Muscle of leg (tissue), 11 donors: ENCODE measurements around the gene BRI3. TPM values are rescaled to one million over a fixed set of nuclear protein-coding genes. Genes with fewer than 3 reads are reported as not detected.
"Not testable (repeated sequence)": the region's sequence is repeated elsewhere in the genome, so short reads cannot be mapped to it uniquely, and the experiment has no call there.

ENCODE experiments used
- DNase-seq: peaks from one replicate; pipeline ENCODE4 v3.0.0; 2013
- H3K27ac ChIP-seq: one replicate; pipeline ENCODE4 v1.5.1; 2013; ENCODE audit warnings: mild to moderate bottlenecking, low read length, control low read depth
- H3K27me3 ChIP-seq: one replicate; pipeline ENCODE4 v1.6.1; 2013; ENCODE audit warnings: low read length; ENCODE audit not compliant: control insufficient read depth, insufficient read depth
- H3K36me3 ChIP-seq: one replicate; pipeline ENCODE4 v1.6.1; 2013; ENCODE audit warnings: low read length; ENCODE audit not compliant: control insufficient read depth, insufficient read depth
- H3K4me1 ChIP-seq: one replicate; pipeline ENCODE4 v1.6.1; 2013; ENCODE audit warnings: low read length; ENCODE audit not compliant: control insufficient read depth, insufficient read depth
- H3K4me3 ChIP-seq: one replicate; pipeline ENCODE4 v1.5.1; 2013; ENCODE audit warnings: low read length, control low read depth
- H3K9me3 ChIP-seq: replicated peaks from 2 replicates; pipeline ENCODE4 v1.6.1; 2013; ENCODE audit warnings: low read depth, low read length; ENCODE audit not compliant: control insufficient read depth
- WGBS: methylation state at CpG from one replicate; pipeline ENCODE4 v1.1.5; 2013; ENCODE audit warnings: missing lambda C conversion rate; ENCODE audit not compliant: insufficient coverage; 5-methylcytosine and 5-hydroxymethylcytosine counted together
- polyA plus RNA-seq, 8 donors: library from polyadenylated mRNA; unstranded; fragments of 120-200 nt; gene quantifications; one replicate each; pipeline versions ENCODE4 v1.2.1 to v1.2.3, GENCODE V29; 2013; ENCODE audit warnings: inconsistent platforms in 1 of 8, low replicate concordance in 1 of 8; ENCODE audit not compliant: insufficient read length in 8 of 8, insufficient read depth in 1 of 8
- total RNA-seq: library from RNA; stranded (reverse); fragments of 120-200 nt; gene quantifications from one replicate; pipeline ENCODE4 v1.2.4, GENCODE V29; 2013

BRI3 gene
- total and polyA plus RNA-seq, 9 donors = 62.9 to 106 (median 75.6) TPM

- Histone ChIP-seq H3K27me3 (no peaks in the 10 kb centered on the region), H3K4me3 (no peak overlapping the region), H3K4me1 (no peaks in the 10 kb centered on the region), H3K27ac (no peak overlapping the region), H3K9me3 (no peaks in the 10 kb centered on the region), H3K36me3 (peaks cover 12% of the 10 kb centered on the region)
- DNase-seq = no peak
- WGBS = 70% methylated on average over 21 of the region's 22 CpGs
Observed at GRCh38 chr7:98305951-98306535, 24.6 kb downstream of the BRI3 start.

GRCh38 chr7:98307971-98308466 is 26.5 kb downstream of the BRI3 start:
- WGBS = 92% methylated on average over 14 of the region's 14 CpGs
- H3K4me1 ChIP-seq = no peaks in the 10 kb centered on the region
- H3K4me3 ChIP-seq = no peak overlapping the region
- H3K36me3 ChIP-seq = peaks cover 10% of the 10 kb centered on the region
- H3K27me3 ChIP-seq = no peaks in the 10 kb centered on the region
- no peaks in the 10 kb centered on the region for H3K9me3 ChIP-seq
- DNase-seq = no peak
- no peak overlapping the region for H3K27ac ChIP-seq

GRCh38 chr7:98309566-98309965 is 28.1 kb downstream of the BRI3 start:
- H3K9me3 ChIP-seq = no peaks in the 10 kb centered on the region
- 96% methylated on average over 8 of the region's 8 CpGs for WGBS
- no peaks in the 10 kb centered on the region for H3K27me3 ChIP-seq
- no peak overlapping the region for H3K27ac ChIP-seq
- H3K4me3 ChIP-seq = no peak overlapping the region
- no peak for DNase-seq
- H3K36me3 ChIP-seq = peaks cover 11% of the 10 kb centered on the region
- H3K4me1 ChIP-seq = no peaks in the 10 kb centered on the region

- Histone ChIP-seq H3K36me3 (peaks cover 9% of the 10 kb centered on the region), H3K4me1 (no peaks in the 10 kb centered on the region), H3K9me3 (no peaks in the 10 kb centered on the region), H3K27ac (no peak overlapping the region), H3K27me3 (no peaks in the 10 kb centered on the region), H3K4me3 (no peak overlapping the region)
- no peak for DNase-seq
- 81% methylated on average over 4 of the region's 7 CpGs for WGBS
Observed at GRCh38 chr7:98312201-98312600, 30.7 kb downstream of the BRI3 start.

GRCh38 chr7:98314469-98314868 is 33.0 kb downstream of the BRI3 start:
- Histone ChIP-seq H3K4me3 (no peak overlapping the region), H3K4me1 (peaks cover 5% of the 10 kb centered on the region), H3K27ac (no peak overlapping the region), H3K27me3 (no peaks in the 10 kb centered on the region), H3K9me3 (no peaks in the 10 kb centered on the region), H3K36me3 (peaks cover 4% of the 10 kb centered on the region)
- no peak for DNase-seq
- 92% methylated on average over 9 of the region's 11 CpGs for WGBS

- Histone ChIP-seq H3K27ac (no peak overlapping the region), H3K4me3 (no peak overlapping the region), H3K9me3 (no peaks in the 10 kb centered on the region), H3K36me3 (peaks cover 4% of the 10 kb centered on the region), H3K4me1 (peaks cover 5% of the 10 kb centered on the region), H3K27me3 (no peaks in the 10 kb centered on the region)
- DNase-seq = no peak
- WGBS = 92% methylated on average over 4 of the region's 13 CpGs
Observed at GRCh38 chr7:98315318-98315993, 34.0 kb downstream of the BRI3 start.

GRCh38 chr7:98315994-98316527 is 34.6 kb downstream of the BRI3 start:
- H3K4me1 ChIP-seq, H3K4me3 ChIP-seq, H3K27me3 ChIP-seq, H3K27ac ChIP-seq, H3K36me3 ChIP-seq, H3K9me3 ChIP-seq, DNase-seq: not testable (repeated sequence)
- WGBS = no CpG with 5 or more reads among the region's 4 CpGs

- Histone ChIP-seq H3K27ac (no peak overlapping the region), H3K4me3 (no peak overlapping the region), H3K27me3 (peaks cover 2% of the 10 kb centered on the region), H3K36me3 (peaks cover 4% of the 10 kb centered on the region), H3K4me1 (peaks cover 8% of the 10 kb centered on the region), H3K9me3 (no peaks in the 10 kb centered on the region)
- 92% methylated on average over 14 of the region's 14 CpGs for WGBS
- no peak for DNase-seq
Observed at GRCh38 chr7:98317366-98318040, 36.0 kb downstream of the BRI3 start.

- DNase-seq = no peak
- WGBS = 100% methylated on average over 1 of the region's 9 CpGs
- H3K4me3 ChIP-seq = no peak overlapping the region
- peaks cover 4% of the 10 kb centered on the region for H3K36me3 ChIP-seq
- H3K27me3 ChIP-seq = peaks cover 8% of the 10 kb centered on the region
- no peak overlapping the region for H3K27ac ChIP-seq
- H3K9me3 ChIP-seq = no peaks in the 10 kb centered on the region
- peaks cover 19% of the 10 kb centered on the region for H3K4me1 ChIP-seq
Observed at GRCh38 chr7:98319176-98319575, 37.7 kb downstream of the BRI3 start.

- H3K4me1 ChIP-seq = peaks cover 19% of the 10 kb centered on the region
- WGBS = 67% methylated on average over 7 of the region's 10 CpGs
- no peaks in the 10 kb centered on the region for H3K36me3 ChIP-seq
- H3K9me3 ChIP-seq = no peaks in the 10 kb centered on the region
- H3K4me3 ChIP-seq = no peak overlapping the region
- H3K27ac ChIP-seq = no peak overlapping the region
- H3K27me3 ChIP-seq = peaks cover 8% of the 10 kb centered on the region
- peak; percentile 25 for DNase-seq
Observed at GRCh38 chr7:98321301-98321700, 39.8 kb downstream of the BRI3 start.
